ENCODE data around the gene STX16.

The STX16 gene

GRCh38 chr20:58624687-58625086 is 26.4 kb upstream of the STX16 start:
- DNase-seq (ENCODE audit: insufficient read length, low spot score) (no peak), FAIRE-seq (no peak)
- no peak for TF ChIP-seq POLR2A (IDR thresholded peaks at IDR 0.05; ENCODE audit: low read depth, low read length)

DNA sequence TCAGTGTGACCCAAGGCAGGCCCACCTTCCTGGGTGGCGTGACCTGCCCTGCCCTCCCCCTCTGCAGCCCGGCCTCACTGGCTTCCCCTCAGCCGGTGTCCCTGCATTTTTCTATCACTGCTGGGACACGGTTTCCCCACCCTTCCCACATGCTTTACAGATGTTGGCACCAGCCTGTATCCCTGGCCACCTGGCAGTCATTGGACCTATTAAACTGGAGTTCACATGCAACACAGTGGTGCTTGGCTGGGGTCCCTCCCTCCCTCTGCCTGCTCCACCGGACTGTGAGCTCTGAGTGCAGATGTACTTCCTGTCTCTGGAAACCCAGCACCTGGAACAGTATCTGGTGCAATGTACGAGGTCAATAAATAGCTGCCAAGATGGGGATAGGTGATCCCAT is 25.5 kb upstream of the STX16 start:
- DNase-seq (ENCODE audit: insufficient read length, low spot score) (no peak), FAIRE-seq (no peak)
- TF ChIP-seq POLR2A (IDR thresholded peaks at IDR 0.05; ENCODE audit: low read depth, low read length), result no peak

DNA sequence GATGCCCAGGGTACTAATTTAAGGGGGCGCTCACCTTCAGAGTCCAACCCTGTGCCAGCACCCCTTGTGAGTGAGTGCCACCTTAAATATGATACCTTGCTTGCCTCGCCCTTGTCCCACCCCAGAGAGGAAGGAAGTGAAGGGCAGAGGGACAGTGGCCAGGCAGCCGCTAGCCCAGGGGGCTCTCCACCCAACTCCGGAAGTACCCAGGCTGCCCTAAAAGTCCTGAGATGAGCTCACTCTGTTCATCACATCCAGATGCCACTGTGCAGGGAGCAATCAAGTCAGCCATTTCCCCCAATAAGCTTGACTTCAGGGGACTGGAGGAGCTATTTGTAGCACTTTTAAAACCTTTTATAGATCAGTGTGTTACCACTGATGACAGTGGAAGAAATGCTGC is 25.0 kb upstream of the STX16 start:
- FAIRE-seq (no peak), DNase-seq (ENCODE audit: insufficient read length, low spot score) (no peak)
- TF ChIP-seq POLR2A (IDR thresholded peaks at IDR 0.05; ENCODE audit: low read depth, low read length), result no peak

DNA sequence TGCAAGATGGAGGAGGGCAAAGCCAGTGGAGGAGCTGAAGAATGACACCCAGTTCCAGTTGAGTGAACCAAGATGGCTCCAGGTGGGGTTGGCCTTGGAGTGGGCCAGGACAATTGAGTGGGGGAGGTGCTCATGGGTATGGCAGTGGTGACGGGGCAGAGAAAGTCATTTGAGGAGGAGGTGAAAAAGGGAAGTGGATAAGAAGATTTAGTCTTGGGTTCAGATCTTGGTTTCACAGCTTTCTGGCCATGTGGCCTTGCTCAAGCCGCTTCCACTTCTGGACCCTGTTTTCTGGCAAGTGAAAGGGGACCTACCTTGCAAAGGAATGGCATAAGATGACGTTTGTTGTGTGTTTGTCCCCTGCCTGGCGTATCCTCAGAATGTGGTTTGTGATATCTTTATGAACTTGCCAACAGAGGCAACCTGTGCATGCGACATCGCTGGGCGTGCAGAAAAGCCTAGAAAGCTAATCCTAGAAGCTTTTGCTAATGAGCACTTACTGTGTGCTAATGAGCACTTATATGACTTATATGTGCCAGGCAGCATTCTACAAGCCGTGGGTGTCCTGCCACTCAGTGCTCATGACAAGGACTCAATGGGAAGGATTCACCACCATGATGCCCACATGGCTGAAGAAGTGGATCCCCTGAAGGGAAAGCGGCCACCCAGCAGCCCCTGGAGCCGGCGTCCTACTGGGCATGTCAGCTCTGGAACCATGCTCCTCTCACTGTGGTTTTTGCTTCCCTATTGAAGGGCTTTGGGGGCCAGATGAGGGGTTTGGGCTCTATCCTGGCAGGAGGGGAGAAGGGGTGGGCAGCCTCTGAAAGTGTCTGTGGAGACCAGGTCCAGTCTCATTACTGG is 23.6 kb upstream of the STX16 start:
- no peak for DNase-seq (ENCODE audit: insufficient read length, low spot score)
- no peak for FAIRE-seq
- TF ChIP-seq POLR2A (IDR thresholded peaks at IDR 0.05; ENCODE audit: low read depth, low read length), result no peak

DNA sequence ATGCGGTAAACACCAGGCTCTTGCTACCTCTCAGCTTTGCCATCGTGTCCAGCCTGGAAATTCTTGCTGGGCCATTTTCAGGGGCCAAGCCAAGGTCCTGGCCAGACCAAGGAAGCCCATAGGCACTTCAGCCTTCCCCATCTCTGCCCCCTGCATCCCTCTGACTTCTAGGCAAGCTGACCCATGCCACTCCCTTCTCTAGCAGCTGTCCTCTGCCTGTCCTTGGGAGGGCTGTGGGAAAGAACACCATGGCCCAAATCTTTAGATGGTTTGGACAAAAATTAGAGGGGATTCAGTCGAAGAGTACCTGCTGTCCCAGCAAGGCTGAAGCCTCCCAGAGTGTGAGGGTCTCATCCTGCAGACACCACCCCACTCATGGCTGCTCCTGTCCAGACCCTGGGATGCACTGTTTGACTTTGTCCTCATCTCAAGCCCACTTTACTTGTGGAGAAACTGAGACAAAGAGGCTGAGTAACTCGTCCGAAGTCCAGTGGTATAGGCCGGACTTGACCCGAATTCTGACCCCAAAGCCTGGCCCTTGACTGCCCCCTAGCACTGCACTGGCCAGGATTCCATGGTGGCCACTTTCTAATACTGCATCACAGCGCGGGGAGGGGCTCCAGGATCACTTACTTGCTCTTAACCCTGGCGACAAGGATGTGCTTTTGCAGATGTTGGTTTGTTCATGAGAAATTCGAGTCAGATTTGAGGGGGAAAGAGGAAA is 22.4 kb upstream of the STX16 start:
- no peak for TF ChIP-seq POLR2A (IDR thresholded peaks at IDR 0.05; ENCODE audit: low read depth, low read length)
- no peak for FAIRE-seq
- DNase-seq (ENCODE audit: insufficient read length, low spot score), result no peak

- DNase-seq (ENCODE audit: insufficient read length, low spot score) (no peak), FAIRE-seq (no peak)
- no peak for TF ChIP-seq POLR2A (IDR thresholded peaks at IDR 0.05; ENCODE audit: low read depth, low read length)
Measured at GRCh38 chr20:58629215-58629580, 21.9 kb upstream of the STX16 start.

DNA sequence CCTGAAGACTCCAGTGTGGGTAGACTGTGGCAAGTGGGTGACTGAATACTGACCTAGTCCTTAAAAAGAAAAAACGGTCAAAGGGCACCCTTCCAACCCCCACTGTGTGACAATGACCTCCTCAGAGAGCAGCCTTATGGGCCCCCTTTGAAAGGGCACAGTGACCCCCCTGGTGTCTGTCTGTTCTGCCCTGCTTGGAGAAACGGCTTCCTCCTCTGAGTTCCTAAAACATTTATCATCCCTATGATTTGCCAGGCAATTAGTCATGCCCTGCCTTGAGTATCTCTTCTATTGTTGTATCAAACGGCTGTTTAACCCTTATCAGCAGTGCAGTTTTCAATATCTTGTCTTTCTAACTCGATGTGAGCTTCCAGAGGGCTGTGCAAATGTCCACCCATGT is 21.0 kb upstream of the STX16 start:
- DNase-seq (ENCODE audit: insufficient read length, low spot score) (peak; percentile 47), FAIRE-seq (no peak)
- no peak for TF ChIP-seq POLR2A (IDR thresholded peaks at IDR 0.05; ENCODE audit: low read depth, low read length)

GRCh38 chr20:58633161-58634053 is 17.7 kb upstream of the STX16 start:
- no peak for TF ChIP-seq POLR2A (IDR thresholded peaks at IDR 0.05; ENCODE audit: low read depth, low read length)
- FAIRE-seq, result no peak
- no peak for DNase-seq (ENCODE audit: insufficient read length, low spot score)

DNA sequence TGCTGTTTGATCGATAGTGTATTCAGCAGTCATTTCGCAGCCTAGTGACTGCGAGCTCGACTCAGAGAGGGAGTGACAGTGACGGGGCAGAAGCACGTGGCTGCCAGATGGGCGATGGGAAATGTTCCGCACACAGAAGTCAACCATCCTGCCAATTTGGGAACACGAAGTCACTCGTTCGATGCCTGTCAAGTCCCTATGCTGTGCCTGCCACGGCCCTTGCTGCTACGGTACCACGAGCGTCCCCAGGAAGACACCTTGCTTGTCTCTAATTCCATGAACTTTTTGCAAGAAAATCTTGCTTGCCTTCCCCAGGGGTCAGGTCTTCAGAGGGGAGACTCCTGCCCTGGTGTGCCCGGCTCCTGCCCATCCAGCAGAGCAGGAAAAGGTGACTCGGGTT is 17.0 kb upstream of the STX16 start:
- DNase-seq (ENCODE audit: insufficient read length, low spot score) (no peak), FAIRE-seq (no peak)
- TF ChIP-seq POLR2A (IDR thresholded peaks at IDR 0.05; ENCODE audit: low read depth, low read length), result no peak

DNA sequence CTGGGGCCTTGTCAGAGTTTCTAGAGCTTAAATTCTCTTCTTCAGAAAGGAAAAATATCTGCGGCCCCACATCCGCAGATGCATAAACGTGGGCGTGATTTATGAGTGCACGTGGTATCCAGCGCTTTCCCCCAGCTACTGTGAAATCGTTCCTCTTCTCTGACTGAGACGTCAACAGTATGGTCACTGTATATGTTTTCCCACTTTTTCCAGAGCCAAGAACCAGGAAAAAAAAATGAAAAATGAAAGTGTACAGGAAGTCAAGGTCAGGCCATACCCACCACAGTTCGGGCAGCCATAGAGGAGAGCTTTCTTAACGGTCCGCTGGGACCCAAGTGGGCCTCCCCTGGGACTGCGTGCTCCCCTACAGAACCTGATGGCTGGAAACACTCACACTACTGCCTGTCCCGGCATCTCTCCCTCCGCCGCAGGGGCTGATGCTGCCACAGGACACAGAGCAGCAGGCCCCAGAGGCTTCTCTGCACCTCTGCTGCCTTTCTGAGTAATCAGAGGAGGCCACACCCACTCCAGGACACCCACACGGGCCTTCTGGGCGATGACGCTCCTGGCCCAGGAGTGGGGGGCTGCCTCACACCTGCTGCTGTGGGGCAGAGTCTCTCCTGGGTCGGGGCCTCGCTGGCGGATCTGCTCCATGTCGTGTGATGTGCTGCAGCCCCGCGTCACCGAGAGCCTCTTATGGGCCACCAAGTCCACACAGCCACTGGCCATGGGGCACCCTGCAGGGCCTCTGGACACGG is 16.4 kb upstream of the STX16 start:
- DNase-seq (ENCODE audit: insufficient read length, low spot score) (no peak), FAIRE-seq (no peak)
- no peak for TF ChIP-seq POLR2A (IDR thresholded peaks at IDR 0.05; ENCODE audit: low read depth, low read length)

DNA sequence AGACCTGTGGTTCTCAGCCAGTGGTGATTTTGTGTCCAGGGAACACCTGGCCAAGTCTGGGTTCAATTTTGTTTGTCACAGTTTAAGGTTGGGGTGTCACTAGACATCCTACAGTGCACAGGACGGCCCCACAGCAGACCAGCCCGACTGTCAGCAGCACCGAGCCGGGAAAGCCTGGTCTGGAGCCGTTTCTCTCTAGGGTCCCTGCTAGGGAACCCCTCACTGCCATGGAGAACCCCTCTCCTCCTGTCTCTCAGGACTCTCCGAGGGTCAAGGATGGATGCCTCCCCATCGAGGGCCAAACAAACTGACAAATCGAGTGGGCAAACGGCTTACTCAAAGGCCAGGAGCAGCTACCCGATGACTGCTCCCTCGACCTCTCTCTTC is 15.8 kb upstream of the STX16 start:
- no peak for FAIRE-seq
- TF ChIP-seq POLR2A (IDR thresholded peaks at IDR 0.05; ENCODE audit: low read depth, low read length), result no peak
- no peak for DNase-seq (ENCODE audit: insufficient read length, low spot score)

GRCh38 chr20:58636396-58636982 is 14.6 kb upstream of the STX16 start:
- no peak for TF ChIP-seq POLR2A (IDR thresholded peaks at IDR 0.05; ENCODE audit: low read depth, low read length)
- DNase-seq (ENCODE audit: insufficient read length, low spot score) (no peak), FAIRE-seq (no peak)

DNA sequence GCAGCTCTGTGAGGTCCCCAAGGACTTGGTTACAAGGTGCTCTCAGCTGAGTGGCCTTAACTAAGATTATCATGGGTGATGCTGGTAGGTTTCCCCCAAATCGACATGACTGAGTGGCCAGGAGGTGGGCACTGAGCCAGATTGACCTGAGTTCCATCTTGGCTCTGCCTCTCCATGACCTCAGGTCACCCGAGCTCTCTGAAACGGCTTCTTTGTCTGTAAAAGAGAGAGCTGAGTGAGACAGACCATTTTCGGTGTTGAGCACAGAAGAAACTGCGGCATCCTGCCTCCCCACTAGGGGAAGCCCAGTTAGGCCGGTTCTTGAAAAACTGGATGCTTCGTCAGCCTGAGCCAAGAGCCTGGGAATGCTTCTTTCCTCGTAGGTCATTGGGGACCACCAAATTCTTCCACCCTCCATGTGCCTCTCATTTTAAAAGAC is 14.1 kb upstream of the STX16 start:
- no peak for TF ChIP-seq POLR2A (IDR thresholded peaks at IDR 0.05; ENCODE audit: low read depth, low read length)
- no peak for DNase-seq (ENCODE audit: insufficient read length, low spot score)
- no peak for FAIRE-seq

Measured in H54 (cell line).